CD4-positive, alpha-beta T cell treated with Interleukin-4 for 4 hours (primary cell): ENCODE results near the gene AVL9.
"Not testable (repeated sequence)": the region's sequence is repeated elsewhere in the genome, so short reads cannot be mapped to it uniquely, and the experiment has no call there.

Source experiments
- DNase-seq: peaks from one replicate; pipeline ENCODE4 v3.0.0-alpha.2; 2020

Gene AVL9

GRCh38 chr7:32496052-32496813 lies 944 bp downstream of the AVL9 start:
- no peak for DNase-seq

GRCh38 chr7:32499755-32500154 lies 4.5 kb downstream of the AVL9 start:
- DNase-seq: not testable (repeated sequence)

- DNase-seq: not testable (repeated sequence)
These were observed 4.9 kb downstream of the AVL9 start for GRCh38 chr7:32500216-32500615.

- peak; percentile 38 for DNase-seq
These were observed 5.6 kb downstream of the AVL9 start for GRCh38 chr7:32500922-32501341.

- DNase-seq: no peak
These were observed 6.2 kb downstream of the AVL9 start for GRCh38 chr7:32501522-32501921.

- DNase-seq: no peak
These were observed 7.4 kb downstream of the AVL9 start for GRCh38 chr7:32502728-32503127.

- DNase-seq: no peak
These were observed 11.2 kb downstream of the AVL9 start for GRCh38 chr7:32506266-32507054.

GRCh38 chr7:32507414-32507813 lies 12.1 kb downstream of the AVL9 start:
- no peak for DNase-seq

- no peak for DNase-seq
These were observed 16.5 kb downstream of the AVL9 start for GRCh38 chr7:32511791-32512190.

- DNase-seq: no peak
These were observed 17.9 kb downstream of the AVL9 start for GRCh38 chr7:32513210-32513609.

GRCh38 chr7:32515890-32516550 lies 20.7 kb downstream of the AVL9 start:
- no peak for DNase-seq

- DNase-seq: no peak
These were observed 21.3 kb downstream of the AVL9 start for GRCh38 chr7:32516551-32517100.

- DNase-seq: no peak
These were observed 23.3 kb downstream of the AVL9 start for GRCh38 chr7:32518534-32519140.

- no peak for DNase-seq
These were observed 24.5 kb downstream of the AVL9 start for GRCh38 chr7:32519763-32520162.

- no peak for DNase-seq
These were observed 27.6 kb downstream of the AVL9 start for GRCh38 chr7:32522746-32523530.

GRCh38 chr7:32524631-32525030 lies 29.3 kb downstream of the AVL9 start:
- no peak for DNase-seq

GRCh38 chr7:32525839-32526238 lies 30.6 kb downstream of the AVL9 start:
- no peak for DNase-seq

- DNase-seq: no peak
These were observed 36.1 kb downstream of the AVL9 start for GRCh38 chr7:32531402-32531801.

GRCh38 chr7:32532086-32532485 lies 36.8 kb downstream of the AVL9 start:
- DNase-seq: no peak

- no peak for DNase-seq
These were observed 37.4 kb downstream of the AVL9 start for GRCh38 chr7:32532716-32533115.

- no peak for DNase-seq
These were observed 38.2 kb downstream of the AVL9 start for GRCh38 chr7:32533276-32534029.
